BJ (cell line): ENCODE data around the gene MTCL3.

Experiments used
- CTCF ChIA-PET: fragments of 350-600 bp; formaldehyde crosslinking; extraction: SDS; loops from one replicate; lab custom pipeline; 2021; ENCODE audit warnings: antibody characterized with exemption, inconsistent platforms; lab: Yijun Ruan, JAX
- POLR2A ChIA-PET: fragments of 300-600 bp; sonication (Branson Sonifier 250); formaldehyde crosslinking; extraction: SDS; loops from one replicate; lab custom pipeline; 2021; ENCODE audit warnings: antibody characterized with exemption; lab: Charles Lee
- DNase-seq: peaks from one replicate; pipeline ENCODE4 v3.0.0-alpha.2; 2011; ENCODE audit warnings: low read depth
- H3K27me3 ChIP-seq: 2 replicates; pipeline ENCODE4 v1.6.0; 2011; ENCODE audit warnings: low read length; ENCODE audit not compliant: control insufficient read depth, insufficient read depth
- H3K36me3 ChIP-seq: 2 replicates; pipeline ENCODE4 v1.5.1; 2011; ENCODE audit warnings: low read length; ENCODE audit not compliant: control insufficient read depth, insufficient read depth
- H3K4me3 ChIP-seq: 2 replicates; pipeline ENCODE4 v1.5.1; 2011; ENCODE audit warnings: low read depth, mild to moderate bottlenecking, control low read depth, low read length
- TF ChIP-seq, protein P1 (sequence below): IDR thresholded peaks from 2 replicates; pipeline ENCODE4 v1.5.1; 2011; ENCODE audit warnings: low read depth, mild to moderate bottlenecking, control low read depth, inconsistent platforms, low read length, moderate library complexity; ENCODE audit not compliant: insufficient read depth

Gene MTCL3

DNA sequence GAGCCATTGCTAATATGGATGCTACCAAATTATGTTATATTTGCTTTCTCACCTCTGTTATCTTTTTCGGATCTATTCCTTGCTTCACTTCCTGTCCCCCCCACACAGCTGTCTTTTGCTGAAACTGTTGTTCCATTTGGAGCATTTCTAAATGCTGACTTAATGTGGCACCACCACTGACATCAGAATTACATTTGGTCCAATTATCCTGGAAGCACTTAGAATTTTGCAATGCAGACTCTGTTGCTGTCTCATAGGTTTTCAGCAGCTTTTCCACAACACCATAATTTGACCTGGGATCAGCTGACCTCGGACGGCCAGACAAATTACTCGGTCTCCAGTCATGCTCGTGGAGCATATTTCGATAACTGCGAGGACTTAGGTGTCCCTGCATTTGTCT is 72.8 kb downstream of the MTCL3 start:
- ChIA-PET CTCF (interaction anchor here (1.1 kb wide), 1 partner anchor 26 kb away, joined by 3 read pairs; no protein-coding TSS in a partner anchor), POLR2A (no interaction called here)
- Histone ChIP-seq H3K27me3 (no peaks in the 10 kb centered on the region), H3K4me3 (no peak overlapping the region), H3K36me3 (no peaks in the 10 kb centered on the region)
- TF ChIP-seq, protein P1, sequence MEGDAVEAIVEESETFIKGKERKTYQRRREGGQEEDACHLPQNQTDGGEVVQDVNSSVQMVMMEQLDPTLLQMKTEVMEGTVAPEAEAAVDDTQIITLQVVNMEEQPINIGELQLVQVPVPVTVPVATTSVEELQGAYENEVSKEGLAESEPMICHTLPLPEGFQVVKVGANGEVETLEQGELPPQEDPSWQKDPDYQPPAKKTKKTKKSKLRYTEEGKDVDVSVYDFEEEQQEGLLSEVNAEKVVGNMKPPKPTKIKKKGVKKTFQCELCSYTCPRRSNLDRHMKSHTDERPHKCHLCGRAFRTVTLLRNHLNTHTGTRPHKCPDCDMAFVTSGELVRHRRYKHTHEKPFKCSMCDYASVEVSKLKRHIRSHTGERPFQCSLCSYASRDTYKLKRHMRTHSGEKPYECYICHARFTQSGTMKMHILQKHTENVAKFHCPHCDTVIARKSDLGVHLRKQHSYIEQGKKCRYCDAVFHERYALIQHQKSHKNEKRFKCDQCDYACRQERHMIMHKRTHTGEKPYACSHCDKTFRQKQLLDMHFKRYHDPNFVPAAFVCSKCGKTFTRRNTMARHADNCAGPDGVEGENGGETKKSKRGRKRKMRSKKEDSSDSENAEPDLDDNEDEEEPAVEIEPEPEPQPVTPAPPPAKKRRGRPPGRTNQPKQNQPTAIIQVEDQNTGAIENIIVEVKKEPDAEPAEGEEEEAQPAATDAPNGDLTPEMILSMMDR, result no peak
- DNase-seq, result no peak

DNA sequence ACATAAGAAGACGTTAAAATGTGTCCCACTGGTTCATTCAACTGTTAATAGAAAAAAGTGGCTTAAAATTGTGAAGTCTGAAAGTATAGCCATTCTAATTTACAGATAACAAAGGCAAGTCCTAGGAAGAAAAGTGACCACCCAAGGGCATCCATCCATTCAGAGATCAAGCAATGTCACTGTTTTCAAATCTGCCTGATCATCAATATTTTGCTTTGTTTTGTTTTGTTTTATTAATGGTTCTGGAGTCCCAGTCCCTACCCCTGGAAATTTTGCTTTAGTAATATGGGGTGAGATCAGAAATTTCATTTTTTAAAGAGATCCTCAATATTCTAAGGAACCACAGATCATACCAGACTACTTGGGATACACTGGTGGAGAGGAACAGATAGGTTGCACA is 77.3 kb downstream of the MTCL3 start:
- TF ChIP-seq, protein P1, result no peak
- no peak overlapping the region for H3K4me3 ChIP-seq
- no peaks in the 10 kb centered on the region for H3K36me3 ChIP-seq
- no peaks in the 10 kb centered on the region for H3K27me3 ChIP-seq
- POLR2A ChIA-PET, result no interaction called here
- DNase-seq, result no peak
- CTCF ChIA-PET, result no interaction called here

DNA sequence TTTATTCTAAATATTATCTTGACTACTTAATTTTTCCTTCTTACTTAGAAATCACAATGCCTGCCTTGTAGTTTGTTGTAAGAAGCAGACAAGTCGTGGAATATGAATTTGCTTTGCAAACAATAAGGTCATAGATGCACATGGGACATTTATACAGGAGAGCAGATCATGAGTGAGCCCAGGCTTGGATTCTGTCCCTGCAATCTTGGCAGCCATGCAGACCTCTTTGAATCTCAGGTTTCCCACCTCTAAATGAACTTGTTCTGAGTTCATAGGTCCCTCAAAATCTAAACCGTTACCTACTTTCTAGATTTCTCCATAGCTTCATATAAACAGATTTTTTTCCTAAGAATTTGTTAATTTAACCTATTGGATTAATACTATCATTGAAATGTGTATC is 79.4 kb downstream of the MTCL3 start:
- TF ChIP-seq, protein P1, result no peak
- ChIA-PET CTCF (interaction anchor here (0.7 kb wide), 1 partner anchor 19 kb away, joined by 3 read pairs; no protein-coding TSS in a partner anchor), POLR2A (no interaction called here)
- no peak for DNase-seq
- no peaks in the 10 kb centered on the region for H3K27me3 ChIP-seq
- H3K4me3 ChIP-seq, result no peak overlapping the region
- H3K36me3 ChIP-seq, result no peaks in the 10 kb centered on the region

DNA sequence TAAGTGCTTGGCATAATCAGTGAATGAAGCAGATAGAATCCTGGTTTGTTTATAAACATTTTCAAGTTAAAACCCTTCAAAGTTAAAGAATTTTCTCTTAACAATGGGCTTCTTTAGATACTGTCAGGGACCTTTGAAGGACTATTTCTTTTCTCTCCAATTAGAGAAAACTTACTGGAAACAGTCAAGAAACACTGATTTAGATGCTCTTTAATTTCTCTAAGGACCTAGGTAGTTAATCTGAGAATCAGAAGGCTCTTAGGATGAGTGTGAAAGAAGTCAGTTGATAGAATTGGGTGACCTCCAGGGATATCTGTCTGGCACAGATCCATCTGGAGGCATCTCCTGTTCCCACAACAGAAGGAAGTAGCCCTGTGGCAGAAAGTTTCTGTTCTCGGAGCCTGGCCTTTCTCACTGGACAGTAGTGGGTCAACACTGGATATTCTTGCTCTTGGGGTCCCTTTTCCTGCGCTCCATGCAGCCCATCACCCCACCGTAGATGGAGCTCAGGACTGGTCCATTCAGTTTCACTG is 82.5 kb downstream of the MTCL3 start:
- POLR2A ChIA-PET, result no interaction called here
- no peaks in the 10 kb centered on the region for H3K27me3 ChIP-seq
- TF ChIP-seq, protein P1, result no peak
- H3K4me3 ChIP-seq, result no peak overlapping the region
- CTCF ChIA-PET, result interaction anchor here (0.5 to 1.3 kb wide), 2 partner anchors 102 to 469 kb away, joined by 3 read pairs; no protein-coding TSS in a partner anchor
- no peak for DNase-seq
- H3K36me3 ChIP-seq, result no peaks in the 10 kb centered on the region

DNA sequence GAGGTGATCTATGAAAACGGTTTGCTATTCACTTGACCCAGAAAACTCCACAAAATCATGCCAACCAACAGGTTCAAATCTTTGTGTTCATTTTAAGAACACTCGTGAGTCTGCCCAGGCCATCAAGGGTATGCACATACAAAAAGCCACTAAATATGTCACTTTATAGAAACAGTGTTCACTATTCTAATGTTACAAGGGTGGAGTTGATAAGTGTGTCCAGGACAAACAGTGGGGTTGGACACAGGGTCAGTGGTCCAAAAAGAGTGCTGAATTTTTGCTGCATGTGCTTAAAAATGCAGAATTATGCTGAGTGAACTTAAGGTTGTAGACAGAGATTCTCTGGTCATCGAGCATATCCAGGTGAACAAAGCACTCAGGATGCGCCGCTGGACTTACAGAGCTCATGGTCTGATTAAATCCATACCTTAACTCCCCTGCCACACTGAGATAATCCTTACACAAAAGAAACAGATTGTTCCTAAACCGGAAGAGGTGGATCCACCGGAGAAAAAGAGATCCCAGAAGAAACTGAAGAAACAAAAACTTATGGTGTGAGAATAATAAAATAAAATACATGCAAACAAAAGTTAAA is 83.4 kb downstream of the MTCL3 start:
- no peaks in the 10 kb centered on the region for H3K27me3 ChIP-seq
- DNase-seq, result no peak
- H3K36me3 ChIP-seq, result no peaks in the 10 kb centered on the region
- CTCF ChIA-PET, result no interaction called here
- H3K4me3 ChIP-seq, result no peak overlapping the region
- TF ChIP-seq, protein P1, result no peak
- POLR2A ChIA-PET, result no interaction called here
